GM12875 (cell line): Measurements from ENCODE around the gene VAPB.
A peak's percentile ranks its signal among the peaks of the same experiment; 100 is the strongest.

ENCODE experiments used
- H3K4me3 ChIP-seq: one replicate; pipeline ENCODE4 v1.5.1; 2011; ENCODE audit warnings: low read depth, low read length, control low read depth
- TF ChIP-seq, protein P1 (sequence below): IDR thresholded peaks from 2 replicates; pipeline ENCODE4 v1.5.1; 2011; ENCODE audit warnings: low read depth, mild to moderate bottlenecking, control low read depth, inconsistent platforms, low read length, moderate library complexity, borderline replicate concordance; ENCODE audit not compliant: insufficient read depth

VAPB gene

DNA sequence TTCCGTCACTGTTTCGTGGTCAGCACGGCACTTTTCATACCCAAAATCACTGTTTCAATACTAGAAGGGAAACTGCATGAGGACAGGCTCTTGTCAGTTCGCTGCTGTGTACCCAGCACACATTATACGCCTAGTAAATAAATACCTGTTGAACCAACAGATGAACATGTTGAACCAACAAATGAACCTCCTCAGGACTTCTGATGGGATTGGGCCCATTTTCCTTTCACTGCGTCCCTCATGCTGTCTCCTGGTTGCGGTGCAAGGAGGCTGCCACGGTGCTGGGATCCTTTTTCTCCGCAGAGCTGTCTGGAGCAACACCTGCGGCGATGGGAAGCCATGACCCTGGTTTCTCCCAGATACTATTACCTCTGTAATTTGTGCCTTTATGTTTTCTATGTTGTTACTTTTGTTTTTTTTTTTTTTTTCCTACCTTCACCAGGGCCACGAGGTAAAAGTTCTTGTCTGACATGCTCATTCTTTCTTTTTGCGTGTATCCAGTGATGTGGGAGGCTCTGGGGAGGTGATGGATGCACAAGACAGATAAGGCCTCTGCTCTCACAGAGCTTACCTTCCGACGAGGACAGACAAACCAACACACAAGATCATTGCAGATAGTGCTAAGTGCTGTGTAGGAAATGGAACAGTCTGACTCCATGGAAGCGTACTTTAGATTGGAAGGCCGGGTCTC is 1.1 kb downstream of the VAPB start:
- TF ChIP-seq, protein P1, sequence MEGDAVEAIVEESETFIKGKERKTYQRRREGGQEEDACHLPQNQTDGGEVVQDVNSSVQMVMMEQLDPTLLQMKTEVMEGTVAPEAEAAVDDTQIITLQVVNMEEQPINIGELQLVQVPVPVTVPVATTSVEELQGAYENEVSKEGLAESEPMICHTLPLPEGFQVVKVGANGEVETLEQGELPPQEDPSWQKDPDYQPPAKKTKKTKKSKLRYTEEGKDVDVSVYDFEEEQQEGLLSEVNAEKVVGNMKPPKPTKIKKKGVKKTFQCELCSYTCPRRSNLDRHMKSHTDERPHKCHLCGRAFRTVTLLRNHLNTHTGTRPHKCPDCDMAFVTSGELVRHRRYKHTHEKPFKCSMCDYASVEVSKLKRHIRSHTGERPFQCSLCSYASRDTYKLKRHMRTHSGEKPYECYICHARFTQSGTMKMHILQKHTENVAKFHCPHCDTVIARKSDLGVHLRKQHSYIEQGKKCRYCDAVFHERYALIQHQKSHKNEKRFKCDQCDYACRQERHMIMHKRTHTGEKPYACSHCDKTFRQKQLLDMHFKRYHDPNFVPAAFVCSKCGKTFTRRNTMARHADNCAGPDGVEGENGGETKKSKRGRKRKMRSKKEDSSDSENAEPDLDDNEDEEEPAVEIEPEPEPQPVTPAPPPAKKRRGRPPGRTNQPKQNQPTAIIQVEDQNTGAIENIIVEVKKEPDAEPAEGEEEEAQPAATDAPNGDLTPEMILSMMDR = no peak

DNA sequence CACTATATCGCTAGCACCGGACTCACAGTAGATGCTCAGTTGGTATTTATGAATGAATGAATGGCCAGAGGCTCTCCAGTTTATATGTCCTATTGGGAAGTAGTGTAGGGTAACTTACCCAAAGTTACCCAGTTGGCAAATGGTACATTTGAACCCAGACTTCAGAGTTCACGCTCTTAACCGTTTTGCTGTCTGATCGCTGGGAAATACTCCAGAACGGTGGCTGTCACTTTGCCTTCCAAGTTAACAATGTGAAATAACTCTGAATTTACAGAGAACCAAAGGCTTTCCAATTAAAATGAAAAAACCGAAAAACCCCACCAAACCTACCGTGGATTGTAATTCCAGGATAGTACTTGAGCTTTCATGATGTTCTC is 1.6 kb downstream of the VAPB start:
- TF ChIP-seq, protein P1 = no peak
- no peak overlapping the region for H3K4me3 ChIP-seq

More for the DNA sequence above, 1.1 kb downstream of the VAPB start:
- peak overlapping the region; percentile 76 for H3K4me3 ChIP-seq

DNA sequence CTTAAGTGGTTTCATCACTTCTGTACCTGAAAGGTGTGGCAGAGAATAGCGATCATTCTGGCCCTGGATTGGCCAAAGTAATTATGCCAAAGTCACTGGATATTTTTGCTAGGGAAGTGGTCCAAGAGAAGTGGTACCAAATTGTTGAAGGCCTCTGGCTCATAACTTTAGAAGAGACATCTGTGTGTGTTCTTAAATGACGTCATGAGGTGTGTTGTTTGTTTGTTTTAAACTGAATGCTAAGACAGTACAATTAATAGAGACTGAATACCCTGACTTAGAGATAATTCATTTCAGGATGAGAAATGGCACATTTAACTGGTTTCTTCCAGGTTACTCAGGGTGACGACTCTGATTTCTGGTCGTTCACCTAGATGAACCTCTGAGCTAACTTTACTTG is 3.3 kb downstream of the VAPB start:
- no peak overlapping the region for H3K4me3 ChIP-seq
- TF ChIP-seq, protein P1 = no peak

DNA sequence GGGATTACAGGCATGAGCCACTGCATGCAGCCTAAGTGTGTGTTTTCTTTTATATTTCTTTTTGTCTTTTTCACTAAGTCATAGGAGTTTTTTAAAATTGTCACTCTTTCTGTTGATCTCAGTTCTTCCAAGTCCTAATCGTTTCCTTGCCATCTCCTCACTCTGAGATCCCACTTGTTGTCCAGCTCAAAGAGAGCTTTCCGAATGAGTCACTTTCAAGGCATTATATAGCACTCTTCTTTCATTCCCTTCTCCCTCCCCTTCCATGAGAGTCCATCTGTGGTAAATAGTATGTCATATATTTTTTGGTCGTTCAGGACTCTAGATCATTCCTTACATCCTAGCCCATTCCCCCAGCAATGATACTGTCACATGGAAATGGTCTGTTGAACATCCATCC is 4.3 kb downstream of the VAPB start:
- no peak overlapping the region for H3K4me3 ChIP-seq
- TF ChIP-seq, protein P1 = no peak

DNA sequence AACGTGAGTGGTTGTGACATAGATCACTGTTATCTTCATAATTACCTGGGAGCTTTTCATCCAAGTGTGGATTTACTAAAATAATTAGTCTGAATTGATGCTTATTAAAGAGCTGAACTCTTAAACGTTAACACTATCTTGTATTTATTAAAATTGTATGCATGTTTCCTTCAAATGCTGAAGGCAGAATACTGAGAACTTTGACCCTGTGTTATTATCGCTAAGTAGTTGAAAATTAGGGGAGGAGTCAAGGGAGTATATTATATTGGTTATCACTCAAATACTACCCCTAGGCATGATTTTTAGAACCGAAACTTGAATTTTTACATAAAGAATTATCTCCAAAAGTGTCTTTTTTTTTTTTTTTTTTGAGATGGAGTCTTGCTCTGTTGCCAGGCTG is 5.8 kb downstream of the VAPB start:
- H3K4me3 ChIP-seq = no peak overlapping the region
- TF ChIP-seq, protein P1 = no peak

DNA sequence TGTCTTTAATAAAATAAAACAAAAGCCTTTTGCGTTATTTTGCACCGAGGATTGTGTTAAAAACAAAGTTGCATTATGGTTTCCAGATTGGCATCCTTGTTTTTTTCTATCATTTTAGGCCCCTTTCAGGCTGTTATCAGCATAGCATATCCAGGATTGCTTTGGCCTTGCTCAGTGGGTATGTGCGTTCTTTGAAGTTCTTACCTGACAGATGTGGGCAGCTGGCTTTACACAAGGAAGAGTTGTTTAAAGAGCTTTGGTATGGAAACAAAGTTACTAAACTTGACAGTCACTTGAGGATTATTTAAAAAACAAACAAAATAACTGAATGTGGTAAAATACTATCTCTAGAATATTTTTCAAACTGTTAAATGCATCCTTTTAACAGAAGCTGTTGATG is 6.6 kb downstream of the VAPB start:
- TF ChIP-seq, protein P1 = no peak
- H3K4me3 ChIP-seq = no peak overlapping the region

DNA sequence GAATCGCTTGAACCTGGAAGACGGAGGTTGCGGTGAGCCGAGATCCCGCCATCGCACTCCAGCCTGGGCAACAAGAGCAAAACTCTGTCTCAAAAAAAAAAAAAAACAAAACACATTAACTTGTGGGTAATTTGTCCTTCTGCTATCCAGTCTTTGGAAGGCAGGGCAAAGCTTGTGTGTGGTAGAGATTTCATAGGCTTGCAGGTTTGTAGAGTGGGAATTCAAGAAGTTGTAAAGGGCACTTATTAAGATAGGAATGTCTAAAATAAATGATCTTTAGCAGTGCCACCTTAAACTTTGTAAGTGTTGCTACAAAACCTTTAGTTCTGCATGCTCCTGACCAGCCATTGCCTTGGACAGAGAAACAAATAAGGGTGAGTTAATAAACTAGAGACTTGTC is 8.4 kb downstream of the VAPB start:
- TF ChIP-seq, protein P1 = no peak
- H3K4me3 ChIP-seq = no peak overlapping the region
